Activated CD8-positive, alpha-beta memory T cell treated with anti-CD3 and anti-CD28 coated beads, Interleukin-2, amount 10 ng/mL, durations not matched to agents 7 days and 5 days (primary cell): ENCODE data around the gene MAML2. TPM values are rescaled to one million over a fixed set of nuclear protein-coding genes. Genes with fewer than 3 reads are reported as not detected.
A peak's percentile ranks its signal among the peaks of the same experiment; 100 is the strongest.

Source experiments
- ATAC-seq: fragments of 150-1000 bp; cut with Tn5 transposase; one replicate; pipeline ENCODE4 v1.10.0; 2021; ENCODE audit warnings: moderate library complexity
- CTCF ChIA-PET: fragments of 350-600 bp; sonication (Branson Sonifier 250); formaldehyde crosslinking; loops from one replicate; lab custom pipeline; 2021; ENCODE audit warnings: antibody characterized with exemption; lab: Charles Lee
- DNase-seq: peaks from one replicate; pipeline ENCODE4 v3.0.0-alpha.2; 2020
- H3K27ac Mint-ChIP-seq: one replicate; pipeline ENCODE4 v1.8.0; 2021; ENCODE audit warnings: mild to moderate bottlenecking, mixed read lengths
- H3K27me3 Mint-ChIP-seq: one replicate; pipeline ENCODE4 v1.8.0; 2021; ENCODE audit warnings: mixed read lengths
- H3K36me3 Mint-ChIP-seq: one replicate; pipeline ENCODE4 v1.8.0; 2021; ENCODE audit warnings: mild to moderate bottlenecking, mixed read lengths
- H3K4me1 Mint-ChIP-seq: one replicate; pipeline ENCODE4 v1.8.0; 2021; ENCODE audit warnings: mixed read lengths
- H3K4me3 Mint-ChIP-seq: one replicate; pipeline ENCODE4 v1.8.0; 2021; ENCODE audit warnings: mild to moderate bottlenecking, moderate library complexity, mixed read lengths
- H3K9me3 Mint-ChIP-seq: one replicate; pipeline ENCODE4 v1.8.0; 2022; ENCODE audit warnings: low read depth, mixed read lengths
- total RNA-seq, 2 experiments: library from RNA; stranded (reverse); gene quantifications; one replicate each; pipeline ENCODE4 v1.2.3, GENCODE V29; 2021

The MAML2 gene
- total RNA-seq, 2 experiments from 2014 or later = 12.7 to 14.5 TPM

DNA sequence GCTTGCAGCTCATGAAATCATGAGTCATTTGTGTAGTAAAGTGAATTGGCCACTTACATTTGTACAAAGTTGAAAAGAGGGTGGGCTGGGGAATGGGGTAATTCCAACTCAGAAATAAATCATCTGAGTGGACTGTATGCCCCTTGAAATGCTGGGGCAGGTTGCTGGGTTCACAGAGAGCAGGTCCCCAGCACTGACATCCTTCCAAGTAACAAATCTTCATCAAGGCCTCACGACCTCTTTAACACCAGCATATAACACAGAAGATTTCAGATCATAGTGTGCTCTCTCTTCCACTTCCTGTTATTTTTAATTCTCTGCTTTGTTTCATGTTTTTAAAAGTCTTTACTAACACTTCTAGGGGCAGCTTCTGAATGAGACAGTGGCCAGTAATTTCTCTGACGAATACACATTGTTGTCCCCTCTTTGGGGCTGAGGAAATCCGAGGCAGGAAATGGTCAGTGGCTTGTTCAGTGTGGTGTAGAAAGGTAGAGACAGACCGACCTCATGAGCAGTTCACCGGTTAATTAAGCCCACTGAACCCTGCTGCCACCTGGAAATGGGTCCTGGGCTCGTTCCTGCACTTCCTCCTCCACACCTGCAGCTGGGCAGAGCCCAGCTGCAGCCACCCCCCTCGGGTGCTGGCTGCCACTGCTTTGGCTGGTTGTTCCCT, 127.7 kb downstream of the MAML2 start:
- Mint-ChIP-seq H3K36me3 (peaks cover 6% of the 10 kb centered on the region), H3K4me3 (peak overlapping the region; percentile 54), H3K4me1 (peaks cover 71% of the 10 kb centered on the region), H3K27ac (peak overlapping the region; percentile 94), H3K9me3 (no peaks in the 10 kb centered on the region), H3K27me3 (no peaks in the 10 kb centered on the region)
- peak; percentile 82 for DNase-seq
- CTCF ChIA-PET = interaction anchor here (0.6 to 3.9 kb wide), 7 partner anchors 9 to 127 kb away, joined by 3 to 26 read pairs (median 4); partner anchors contain the start of gene MAML2
- peak; percentile 72 for ATAC-seq

DNA sequence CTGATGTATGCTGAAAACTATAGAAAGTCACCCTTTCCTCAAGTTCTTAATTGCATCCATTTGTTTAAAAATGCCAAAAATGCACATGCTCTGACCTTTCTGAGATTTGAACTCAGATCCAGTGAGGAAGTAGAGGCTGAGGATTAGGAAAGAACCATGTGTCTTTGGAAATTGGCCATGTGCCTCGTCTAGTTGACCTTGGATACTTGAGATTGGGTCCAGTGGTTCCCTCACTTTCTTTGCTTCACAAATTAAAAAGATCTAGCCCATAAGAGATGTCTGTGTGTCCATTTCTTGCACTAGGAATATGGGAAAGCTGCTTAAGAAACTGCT, 128.3 kb downstream of the MAML2 start:
- H3K27me3 Mint-ChIP-seq = no peaks in the 10 kb centered on the region
- peaks cover 6% of the 10 kb centered on the region for H3K36me3 Mint-ChIP-seq
- ATAC-seq = no peak
- DNase-seq = no peak
- H3K9me3 Mint-ChIP-seq = no peaks in the 10 kb centered on the region
- peak overlapping the region; percentile 54 for H3K4me3 Mint-ChIP-seq
- CTCF ChIA-PET = interaction anchor here (0.6 to 3.9 kb wide), 6 partner anchors 10 to 128 kb away, joined by 3 to 26 read pairs (median 5); partner anchors contain the start of gene MAML2
- H3K27ac Mint-ChIP-seq = peak overlapping the region; percentile 94
- H3K4me1 Mint-ChIP-seq = peaks cover 69% of the 10 kb centered on the region

DNA sequence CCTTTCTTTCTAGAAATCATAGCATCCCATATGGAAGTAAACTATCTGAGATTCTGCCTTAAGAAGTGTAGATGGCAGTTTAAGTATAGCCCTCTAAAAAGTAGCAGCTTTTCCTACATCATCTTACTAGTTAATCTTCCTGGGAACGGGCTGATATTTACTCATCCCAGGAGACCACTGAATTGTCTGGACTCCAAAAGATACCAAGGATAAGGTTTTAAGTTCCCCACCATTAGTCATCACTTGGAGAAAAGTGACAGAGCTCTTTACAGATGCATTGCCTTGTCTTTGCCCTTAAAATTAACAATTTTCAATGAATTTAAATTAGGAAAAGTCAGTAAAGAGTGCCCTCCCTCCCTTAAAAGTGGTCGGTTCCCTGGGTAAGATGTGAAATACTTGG, 129.5 kb downstream of the MAML2 start:
- no peak for DNase-seq
- no peak overlapping the region for H3K27ac Mint-ChIP-seq
- peaks cover 77% of the 10 kb centered on the region for H3K4me1 Mint-ChIP-seq
- no peak overlapping the region for H3K4me3 Mint-ChIP-seq
- ATAC-seq = no peak
- H3K9me3 Mint-ChIP-seq = no peaks in the 10 kb centered on the region
- no peaks in the 10 kb centered on the region for H3K27me3 Mint-ChIP-seq
- CTCF ChIA-PET = interaction anchor here (0.8 to 3.9 kb wide), 2 partner anchors 125 to 129 kb away, joined by 3 to 26 read pairs; partner anchors contain the start of gene MAML2
- peaks cover 4% of the 10 kb centered on the region for H3K36me3 Mint-ChIP-seq

DNA sequence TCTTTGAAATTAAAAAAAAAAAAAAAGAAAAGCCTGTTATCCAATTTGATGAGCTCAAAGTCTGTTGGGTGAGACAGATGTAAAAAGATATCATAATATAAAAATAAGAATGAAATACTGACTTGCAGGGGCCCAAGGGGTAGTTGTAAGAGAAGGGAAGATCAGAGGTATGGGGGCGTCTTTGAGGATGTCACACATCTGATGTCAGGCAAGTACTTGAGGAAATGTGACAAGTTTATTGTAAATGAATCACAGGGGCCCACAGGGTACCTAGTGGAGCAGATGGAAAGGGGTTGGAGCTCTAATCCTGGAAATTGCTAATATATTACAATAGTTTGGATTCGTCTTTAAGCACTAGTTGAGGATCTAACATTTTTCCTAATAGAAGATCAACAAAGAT, 131.6 kb downstream of the MAML2 start:
- DNase-seq = no peak
- ATAC-seq = no peak
- CTCF ChIA-PET = interaction anchor here (1.9 kb wide), 1 partner anchor 131 kb away, joined by 7 read pairs; the partner anchor contains the start of gene MAML2
- Mint-ChIP-seq H3K4me3 (no peak overlapping the region), H3K36me3 (peaks cover 4% of the 10 kb centered on the region), H3K27ac (peak overlapping the region; percentile 56), H3K9me3 (no peaks in the 10 kb centered on the region), H3K4me1 (peaks cover 83% of the 10 kb centered on the region), H3K27me3 (no peaks in the 10 kb centered on the region)

DNA sequence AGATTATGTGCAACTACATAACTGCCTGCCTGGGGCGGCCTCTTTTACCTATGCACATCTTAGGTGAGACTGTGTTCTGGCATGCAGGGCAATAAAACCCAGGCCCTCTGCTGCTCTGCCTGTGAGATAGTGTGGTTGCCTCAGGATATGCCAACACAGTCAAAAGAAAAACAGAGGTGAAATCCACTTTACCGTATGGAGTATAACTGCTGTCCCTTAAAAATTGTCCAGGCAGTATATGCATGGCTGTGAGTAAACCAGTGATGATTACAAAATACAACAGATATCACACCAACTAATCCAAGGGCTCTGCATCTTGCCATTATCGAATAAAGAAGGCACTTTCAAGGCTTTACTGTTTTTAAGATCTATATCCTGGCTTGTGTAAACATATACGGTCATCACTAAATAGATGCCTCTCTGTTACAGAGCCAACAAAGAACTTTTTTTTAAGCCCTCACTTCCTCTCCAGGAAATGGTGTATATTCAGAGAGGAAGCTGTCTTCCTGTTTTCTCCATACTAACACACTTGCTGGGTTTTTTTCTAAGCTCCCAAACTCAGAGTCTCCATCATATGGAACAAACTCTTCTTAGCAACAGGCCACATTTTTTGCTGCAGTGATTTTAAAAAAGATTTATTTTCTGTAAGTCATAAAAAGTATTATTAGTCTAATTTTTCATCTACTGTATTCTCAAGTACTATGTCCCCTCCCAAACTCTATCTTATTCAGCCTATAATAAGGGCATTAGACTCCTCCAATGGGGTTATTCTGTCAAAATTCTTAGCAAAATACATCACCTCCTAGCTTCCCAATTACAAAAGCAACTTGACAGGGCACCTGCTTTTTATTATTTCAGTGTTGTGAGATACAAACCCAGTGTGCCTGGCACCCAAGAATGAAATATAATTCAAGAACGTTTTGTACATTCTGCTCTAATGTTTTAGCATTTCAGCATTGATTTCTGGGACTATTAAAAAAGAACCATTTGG, 135.2 kb downstream of the MAML2 start:
- H3K27ac Mint-ChIP-seq = peak overlapping the region; percentile 94
- H3K4me1 Mint-ChIP-seq = peaks cover 79% of the 10 kb centered on the region
- DNase-seq (no peak), ATAC-seq (peak; percentile 62)
- H3K36me3 Mint-ChIP-seq = peaks cover 2% of the 10 kb centered on the region
- H3K4me3 Mint-ChIP-seq = peak overlapping the region; percentile 46
- CTCF ChIA-PET = interaction anchor here (1.4 kb wide), 1 partner anchor 21 kb away, joined by 3 read pairs; no protein-coding TSS in a partner anchor
- no peaks in the 10 kb centered on the region for H3K9me3 Mint-ChIP-seq
- no peaks in the 10 kb centered on the region for H3K27me3 Mint-ChIP-seq

GRCh38 chr11:96206955-96207354, 136.0 kb downstream of the MAML2 start:
- Mint-ChIP-seq H3K36me3 (peaks cover 4% of the 10 kb centered on the region), H3K27me3 (no peaks in the 10 kb centered on the region), H3K4me3 (peak overlapping the region; percentile 46), H3K9me3 (no peaks in the 10 kb centered on the region), H3K27ac (peak overlapping the region; percentile 94), H3K4me1 (peaks cover 72% of the 10 kb centered on the region)
- DNase-seq (no peak), ATAC-seq (no peak)
- CTCF ChIA-PET = interaction anchor here (2.3 kb wide), 1 partner anchor 133 kb away, joined by 9 read pairs; no protein-coding TSS in a partner anchor

GRCh38 chr11:96205460-96205809, 137.6 kb downstream of the MAML2 start:
- no peaks in the 10 kb centered on the region for H3K27me3 Mint-ChIP-seq
- H3K36me3 Mint-ChIP-seq = peaks cover 6% of the 10 kb centered on the region
- H3K4me1 Mint-ChIP-seq = peaks cover 66% of the 10 kb centered on the region
- no peaks in the 10 kb centered on the region for H3K9me3 Mint-ChIP-seq
- peak; percentile 46 for ATAC-seq
- H3K27ac Mint-ChIP-seq = peak overlapping the region; percentile 94
- no peak for DNase-seq
- CTCF ChIA-PET = interaction anchor here (1.0 to 2.3 kb wide), 4 partner anchors 10 to 137 kb away, joined by 4 to 25 read pairs (median 6); partner anchors contain the start of gene MAML2
- H3K4me3 Mint-ChIP-seq = no peak overlapping the region

DNA sequence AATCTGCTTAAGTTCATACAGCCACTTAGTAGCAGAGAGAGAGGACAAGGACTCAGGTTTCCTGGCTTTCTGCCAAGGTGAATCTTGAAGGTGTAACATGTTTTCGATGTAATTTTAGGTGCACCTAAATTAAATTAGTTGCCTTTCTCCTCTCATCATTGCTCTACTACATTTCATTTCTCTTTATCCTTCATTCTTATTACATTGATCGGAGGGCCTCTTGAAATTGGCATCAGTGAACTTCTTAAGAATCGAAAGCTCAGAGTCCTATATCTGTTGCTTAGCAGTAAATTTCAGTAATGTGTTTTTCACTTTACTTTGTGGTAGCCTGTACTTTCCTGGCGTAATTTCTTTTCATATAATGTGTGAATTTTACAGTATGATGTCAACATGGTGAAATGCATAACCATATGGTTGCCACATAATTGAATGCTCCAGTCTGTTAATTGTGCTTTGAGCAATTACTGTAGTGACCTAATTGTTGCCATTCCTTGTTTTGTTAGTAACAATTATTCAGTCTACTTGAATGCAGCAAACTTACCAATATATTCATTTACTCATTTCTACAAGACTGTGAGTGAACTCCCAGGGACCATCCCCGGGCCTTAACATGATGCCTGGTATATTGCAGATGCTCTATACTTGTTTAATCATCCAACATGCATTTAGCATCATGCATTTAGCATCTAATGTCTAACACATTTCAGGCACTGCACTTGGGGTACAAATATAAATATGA, 138.1 kb downstream of the MAML2 start:
- ATAC-seq (peak; percentile 50), DNase-seq (no peak)
- Mint-ChIP-seq H3K4me3 (peak overlapping the region; percentile 52), H3K9me3 (no peaks in the 10 kb centered on the region), H3K4me1 (peaks cover 68% of the 10 kb centered on the region), H3K36me3 (peaks cover 8% of the 10 kb centered on the region), H3K27me3 (no peaks in the 10 kb centered on the region), H3K27ac (peak overlapping the region; percentile 94)
- CTCF ChIA-PET = interaction anchor here (1.3 to 2.3 kb wide), 3 partner anchors 10 to 138 kb away, joined by 4 to 25 read pairs (median 9); partner anchors contain the start of gene MAML2

DNA sequence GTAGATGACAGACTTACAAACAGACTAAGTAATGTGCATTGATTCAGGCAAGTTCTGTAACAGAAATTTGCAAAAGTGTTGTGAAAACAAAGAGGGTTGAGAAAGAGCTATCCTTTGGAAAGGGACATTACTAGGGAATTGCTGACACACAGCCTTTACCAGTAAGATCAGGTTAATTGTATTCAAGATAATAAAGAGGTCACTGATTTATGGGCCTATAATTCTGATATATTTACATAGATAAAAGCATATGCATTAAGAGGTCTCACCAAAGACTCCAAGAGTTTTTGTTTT, 138.7 kb downstream of the MAML2 start:
- peaks cover 14% of the 10 kb centered on the region for H3K36me3 Mint-ChIP-seq
- CTCF ChIA-PET = interaction anchor here (2.3 kb wide), 1 partner anchor 138 kb away, joined by 25 read pairs; the partner anchor contains the start of gene MAML2
- H3K27me3 Mint-ChIP-seq = no peaks in the 10 kb centered on the region
- H3K4me1 Mint-ChIP-seq = peaks cover 71% of the 10 kb centered on the region
- DNase-seq (no peak), ATAC-seq (no peak)
- peak overlapping the region; percentile 94 for H3K27ac Mint-ChIP-seq
- no peaks in the 10 kb centered on the region for H3K9me3 Mint-ChIP-seq
- H3K4me3 Mint-ChIP-seq = peak overlapping the region; percentile 52

DNA sequence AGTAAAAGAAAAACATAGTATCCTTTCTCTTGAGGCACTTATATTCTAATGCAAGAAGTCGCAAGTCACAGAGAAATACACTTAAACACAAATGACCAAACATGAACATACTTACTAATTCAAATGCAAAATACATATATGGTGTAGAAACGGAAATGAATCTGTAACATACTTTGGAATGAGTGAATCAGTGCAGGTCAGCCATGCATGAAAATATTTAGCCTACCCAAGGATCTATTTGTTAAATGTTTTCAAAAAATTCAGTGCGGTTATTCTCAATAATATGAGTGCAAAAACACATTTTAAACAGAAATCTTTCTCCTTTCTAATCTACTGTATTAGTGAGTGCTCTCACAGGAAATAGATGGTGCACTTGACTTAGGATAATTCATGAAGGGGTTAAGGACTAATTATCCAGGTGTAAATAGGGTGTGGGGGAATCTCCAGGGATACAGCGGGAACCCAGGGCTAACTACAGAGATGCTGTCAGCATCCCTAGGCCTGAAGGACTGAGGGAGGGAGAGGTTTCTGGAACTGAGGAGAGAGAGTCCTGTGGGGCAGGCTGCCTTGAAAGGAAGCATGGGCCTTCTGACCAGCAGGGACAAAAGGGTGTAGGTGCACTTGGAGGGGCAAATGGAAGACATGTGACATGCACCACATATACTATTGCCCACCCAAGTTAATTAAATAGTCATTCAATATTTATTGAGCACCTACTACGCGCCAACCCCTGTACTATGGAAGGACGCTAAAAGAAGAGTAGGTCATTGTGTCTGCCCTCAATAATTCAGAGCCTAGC, 139.2 kb downstream of the MAML2 start:
- Mint-ChIP-seq H3K27me3 (no peaks in the 10 kb centered on the region), H3K4me3 (peak overlapping the region; percentile 52), H3K27ac (peak overlapping the region; percentile 94), H3K4me1 (peaks cover 69% of the 10 kb centered on the region), H3K36me3 (peaks cover 14% of the 10 kb centered on the region), H3K9me3 (no peaks in the 10 kb centered on the region)
- ATAC-seq = no peak
- DNase-seq = no peak
- CTCF ChIA-PET = interaction anchor here (2.3 kb wide), 1 partner anchor 139 kb away, joined by 25 read pairs; the partner anchor contains the start of gene MAML2

GRCh38 chr11:96200243-96200642, 142.8 kb downstream of the MAML2 start:
- H3K36me3 Mint-ChIP-seq = peaks cover 28% of the 10 kb centered on the region
- peak overlapping the region; percentile 25 for H3K27ac Mint-ChIP-seq
- no peak overlapping the region for H3K4me3 Mint-ChIP-seq
- H3K27me3 Mint-ChIP-seq = no peaks in the 10 kb centered on the region
- DNase-seq = no peak
- ATAC-seq = no peak
- CTCF ChIA-PET = interaction anchor here (1.4 kb wide), 1 partner anchor 142 kb away, joined by 10 read pairs; the partner anchor contains the start of gene MAML2
- peaks cover 57% of the 10 kb centered on the region for H3K4me1 Mint-ChIP-seq
- H3K9me3 Mint-ChIP-seq = no peaks in the 10 kb centered on the region

DNA sequence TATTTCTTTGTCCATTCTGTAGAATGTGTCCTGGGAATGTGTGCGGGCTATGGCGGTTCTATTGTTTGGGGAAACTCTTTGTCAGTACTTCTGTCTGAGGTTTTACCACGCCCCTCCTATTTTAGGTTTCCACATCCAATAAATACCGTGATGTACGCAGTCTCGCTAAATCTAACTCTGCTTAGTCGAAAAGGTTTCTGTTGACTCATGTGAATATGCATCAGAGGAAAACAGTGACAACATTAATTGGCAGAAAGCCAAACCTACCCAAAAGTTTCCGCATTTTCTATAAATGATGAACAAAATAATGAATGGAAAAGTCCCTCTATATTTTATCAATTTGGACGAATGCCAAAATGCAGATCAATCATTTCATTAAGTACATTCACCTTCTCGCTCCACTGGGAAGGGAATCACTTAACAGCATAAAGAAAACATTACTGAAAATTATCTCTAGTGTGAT, 143.4 kb downstream of the MAML2 start:
- Mint-ChIP-seq H3K4me1 (peaks cover 57% of the 10 kb centered on the region), H3K36me3 (peaks cover 28% of the 10 kb centered on the region), H3K4me3 (peak overlapping the region; percentile 37), H3K27me3 (no peaks in the 10 kb centered on the region), H3K27ac (peak overlapping the region; percentile 79), H3K9me3 (no peaks in the 10 kb centered on the region)
- DNase-seq (no peak), ATAC-seq (peak; percentile 78)
- CTCF ChIA-PET = interaction anchor here (1.4 kb wide), 1 partner anchor 143 kb away, joined by 10 read pairs; the partner anchor contains the start of gene MAML2
